WTC11 (cell line): ENCODE measurements around the gene CFAP92. TPM values are rescaled to one million over a fixed set of nuclear protein-coding genes. Genes with fewer than 3 reads are reported as not detected.
"Not testable (repeated sequence)": the region's sequence is repeated elsewhere in the genome, so short reads cannot be mapped to it uniquely, and the experiment has no call there.

ENCODE experiments used
- ATAC-seq: fragments of 200-7000 bp; cut with Tn5 transposase; 2 replicates; pipeline ENCODE4 v1.10.0; 2021; ENCODE audit warnings: mild to moderate bottlenecking, moderate library complexity
- CTCF ChIA-PET: fragments of 300-600 bp; sonication (Branson Sonifier 250); formaldehyde crosslinking; loops from one replicate; lab custom pipeline; 2021; ENCODE audit warnings: antibody characterized with exemption; lab: Charles Lee
- POLR2A ChIA-PET: fragments of 350-600 bp; sonication (Branson Sonifier 250); formaldehyde crosslinking; loops from one replicate; lab custom pipeline; 2021; ENCODE audit warnings: antibody characterized with exemption; lab: Charles Lee
- DNase-seq: peaks from one replicate; pipeline ENCODE4 v3.0.0; 2021; ENCODE audit warnings: low spot score
- H3K27ac Mint-ChIP-seq: 2 replicates; pipeline ENCODE4 v1.8.0; 2021; ENCODE audit warnings: mixed read lengths
- H3K27me3 Mint-ChIP-seq: 2 replicates; pipeline ENCODE4 v1.8.0; 2021; ENCODE audit warnings: low read depth, mild to moderate bottlenecking, moderate library complexity, mixed read lengths
- H3K36me3 Mint-ChIP-seq: 2 replicates; pipeline ENCODE4 v1.8.0; 2021; ENCODE audit warnings: mixed read lengths
- H3K4me1 Mint-ChIP-seq: 2 replicates; pipeline ENCODE4 v1.8.0; 2022; ENCODE audit warnings: mixed read lengths
- H3K4me3 Mint-ChIP-seq: 2 replicates; pipeline ENCODE4 v1.8.0; 2021; ENCODE audit warnings: mild to moderate bottlenecking, moderate library complexity, mixed read lengths
- H3K9me3 Mint-ChIP-seq: 2 replicates; pipeline ENCODE4 v1.8.0; 2021; ENCODE audit warnings: mixed read lengths
- AFF4 ChIP-seq: sonication (generic); formaldehyde crosslinking; IDR thresholded peaks from 2 replicates; pipeline ENCODE4 v1.8.1; 2023; ENCODE audit warnings: mild to moderate bottlenecking, missing genetic modification reagents, borderline replicate concordance
- ATF1 ChIP-seq: sonication (generic); formaldehyde crosslinking; IDR thresholded peaks from 2 replicates; pipeline ENCODE4 v1.8.1; 2023; ENCODE audit warnings: mild to moderate bottlenecking, moderate library complexity, missing genetic modification reagents
- CREB1 ChIP-seq: sonication (generic); formaldehyde crosslinking; IDR thresholded peaks from 2 replicates; pipeline ENCODE4 v1.8.0; 2023; ENCODE audit warnings: mild to moderate bottlenecking, missing genetic modification reagents
- ESRRA ChIP-seq: sonication (generic); formaldehyde crosslinking; IDR thresholded peaks from 2 replicates; pipeline ENCODE4 v1.8.1; 2022; ENCODE audit warnings: mild to moderate bottlenecking, missing genetic modification reagents, borderline replicate concordance
- FOXK1 ChIP-seq: sonication (generic); formaldehyde crosslinking; IDR thresholded peaks from 2 replicates; pipeline ENCODE4 v1.8.0; 2022; ENCODE audit warnings: mild to moderate bottlenecking, moderate library complexity, missing genetic modification reagents
- GABPB1 ChIP-seq: sonication (generic); formaldehyde crosslinking; IDR thresholded peaks from 2 replicates; pipeline ENCODE4 v1.8.1; 2023; ENCODE audit warnings: mild to moderate bottlenecking, missing genetic modification reagents
- IRF2 ChIP-seq: sonication (generic); formaldehyde crosslinking; IDR thresholded peaks from 2 replicates; pipeline ENCODE4 v1.8.0; 2022; ENCODE audit warnings: low read depth, missing genetic modification reagents, borderline replicate concordance
- NFYB ChIP-seq: sonication (generic); formaldehyde crosslinking; conservative IDR thresholded peaks from 2 replicates; pipeline ENCODE4 v1.8.0; 2022; ENCODE audit warnings: low read depth, missing genetic modification reagents
- NR1H2 ChIP-seq: sonication (generic); formaldehyde crosslinking; IDR thresholded peaks from 2 replicates; pipeline ENCODE4 v1.9.0; 2021; ENCODE audit warnings: mild to moderate bottlenecking, moderate library complexity, missing genetic modification reagents
- RORB ChIP-seq: fragments of 250-450 bp; sonication (Bioruptor Pico); IDR thresholded peaks from 2 replicates; pipeline ENCODE4 v1.9.0; 2021; ENCODE audit warnings: mild to moderate bottlenecking
- SP1 ChIP-seq: sonication (generic); formaldehyde crosslinking; conservative IDR thresholded peaks from 2 replicates; pipeline ENCODE4 v1.8.1; 2022; ENCODE audit warnings: missing genetic modification reagents
- TEAD1 ChIP-seq: sonication (generic); formaldehyde crosslinking; IDR thresholded peaks from 2 replicates; pipeline ENCODE4 v1.8.0; 2022; ENCODE audit warnings: mild to moderate bottlenecking, missing genetic modification reagents
- ZMAT4 ChIP-seq: fragments of 250-450 bp; sonication (Bioruptor Pico); IDR thresholded peaks from 2 replicates; pipeline ENCODE4 v1.9.0; 2021; ENCODE audit warnings: mild to moderate bottlenecking
- ZNF281 ChIP-seq: sonication (generic); formaldehyde crosslinking; IDR thresholded peaks from 2 replicates; pipeline ENCODE4 v1.8.0; 2023; ENCODE audit warnings: mild to moderate bottlenecking, missing genetic modification reagents
- ZSCAN18 ChIP-seq: fragments of 250-450 bp; sonication (Bioruptor Pico); IDR thresholded peaks from 2 replicates; pipeline ENCODE4 v2.1.2; 2022; ENCODE audit warnings: mild to moderate bottlenecking, moderate library complexity
- total RNA-seq: library from RNA; stranded (reverse); gene quantifications from 3 replicates; pipeline ENCODE4 v1.2.3, GENCODE V29; 2021
- TF ChIP-seq, protein P1 (sequence below): sonication (generic); formaldehyde crosslinking; IDR thresholded peaks from 2 replicates; pipeline ENCODE4 v1.8.0; 2022; ENCODE audit warnings: mild to moderate bottlenecking, missing genetic modification reagents

CFAP92 gene
- total RNA-seq, 1 experiment from 2014 or later: 2.9 TPM

- TF ChIP-seq AFF4 (CRISPR knock-in tag) (no peak), ESRRA (CRISPR knock-in tag) (no peak), ZSCAN18 (no peak), TEAD1 (CRISPR knock-in tag) (no peak), NFYB (CRISPR knock-in tag) (no peak), IRF2 (CRISPR knock-in tag) (no peak)
These were observed 111.2 kb downstream of the CFAP92 start (continued) for GRCh38 chr3:128882719-128883118.

DNA sequence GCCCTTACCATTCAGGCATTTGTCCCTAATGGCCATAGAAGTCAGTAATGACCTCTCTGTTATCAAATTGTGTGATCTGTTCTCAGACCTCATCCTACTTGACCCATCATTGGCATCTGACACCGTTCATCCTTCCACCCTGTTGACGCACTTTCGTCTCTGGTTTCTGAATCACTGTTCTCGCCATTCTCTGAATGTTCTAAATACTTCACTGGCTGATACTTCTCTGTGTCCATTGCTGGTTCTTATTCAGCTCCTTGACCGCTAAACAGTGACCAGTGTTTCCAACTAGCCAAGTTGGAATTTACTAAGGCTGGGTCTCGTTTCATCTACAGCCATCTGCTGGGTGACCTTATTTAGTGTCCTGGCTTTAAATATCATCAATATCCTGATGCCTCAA is 112.3 kb downstream of the CFAP92 start:
- TF ChIP-seq ATF1 (CRISPR knock-in tag): no peak
- no peak for TF ChIP-seq SP1
- no peak for TF ChIP-seq NR1H2 (CRISPR knock-in tag)
- no peak for TF ChIP-seq ZNF281 (CRISPR knock-in tag)
- TF ChIP-seq FOXK1: no peak
- TF ChIP-seq ZMAT4 (CRISPR knock-in tag): no peak
- TF ChIP-seq RORB (CRISPR knock-in tag): no peak
- no peak for TF ChIP-seq CREB1 (CRISPR knock-in tag)
- TF ChIP-seq, protein P1, sequence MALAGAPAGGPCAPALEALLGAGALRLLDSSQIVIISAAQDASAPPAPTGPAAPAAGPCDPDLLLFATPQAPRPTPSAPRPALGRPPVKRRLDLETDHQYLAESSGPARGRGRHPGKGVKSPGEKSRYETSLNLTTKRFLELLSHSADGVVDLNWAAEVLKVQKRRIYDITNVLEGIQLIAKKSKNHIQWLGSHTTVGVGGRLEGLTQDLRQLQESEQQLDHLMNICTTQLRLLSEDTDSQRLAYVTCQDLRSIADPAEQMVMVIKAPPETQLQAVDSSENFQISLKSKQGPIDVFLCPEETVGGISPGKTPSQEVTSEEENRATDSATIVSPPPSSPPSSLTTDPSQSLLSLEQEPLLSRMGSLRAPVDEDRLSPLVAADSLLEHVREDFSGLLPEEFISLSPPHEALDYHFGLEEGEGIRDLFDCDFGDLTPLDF (CRISPR knock-in tag): no peak
- TF ChIP-seq TEAD1 (CRISPR knock-in tag): no peak
- TF ChIP-seq GABPB1 (CRISPR knock-in tag): no peak
- TF ChIP-seq, all 79 proteins: peak for 0
- Mint-ChIP-seq H3K4me3 (peak overlapping the region; percentile 83), H3K36me3 (peaks cover 11% of the 10 kb centered on the region), H3K9me3 (no peaks in the 10 kb centered on the region), H3K4me1 (peaks cover 27% of the 10 kb centered on the region), H3K27me3 (no peaks in the 10 kb centered on the region), H3K27ac (peak overlapping the region; percentile 18)
- DNase-seq: no peak
- no peak for ATAC-seq
- ChIA-PET POLR2A (no interaction called here), CTCF (no interaction called here)

DNA sequence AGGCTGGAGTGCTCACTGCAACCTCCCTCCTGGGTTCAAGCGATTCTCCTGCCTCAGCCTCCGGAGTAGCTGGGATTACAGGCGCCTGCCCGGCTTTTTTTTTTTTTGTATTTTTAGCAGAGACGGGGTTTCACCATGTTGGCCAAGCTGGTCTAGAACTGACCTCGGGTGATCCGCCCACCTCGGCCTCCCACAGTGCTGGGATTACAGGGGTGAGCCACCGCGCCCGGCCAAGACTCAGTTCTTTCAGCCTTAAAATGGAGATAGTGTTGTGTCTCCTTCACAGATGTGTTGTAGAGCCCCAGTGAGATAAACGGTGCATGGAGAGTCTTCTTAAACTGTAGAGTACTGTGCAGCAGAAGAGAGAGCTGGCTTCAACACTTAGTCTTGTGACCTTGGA is 113.4 kb downstream of the CFAP92 start:
- CTCF ChIA-PET, DNase-seq, H3K27me3 Mint-ChIP-seq, ATAC-seq, H3K9me3 Mint-ChIP-seq, POLR2A ChIA-PET: not testable (repeated sequence)
- Mint-ChIP-seq H3K4me1 (peaks cover 32% of the 10 kb centered on the region), H3K36me3 (peaks cover 11% of the 10 kb centered on the region), H3K4me3 (peak overlapping the region; percentile 83), H3K27ac (peak overlapping the region; percentile 40; the same call in 1 of the 2 replicates)
